A673 (cell line): Measurements from ENCODE around the gene NLRX1.
"Not testable (repeated sequence)": the region's sequence is repeated elsewhere in the genome, so short reads cannot be mapped to it uniquely, and the experiment has no call there.

Source experiments
- EZH2 ChIP-seq: fragments of 200-600 bp; sonication (generic); IDR thresholded peaks from 2 replicates; pipeline ENCODE4 v1.6.1; 2017; ENCODE audit warnings: borderline replicate concordance, low read depth, mild to moderate bottlenecking, mixed read lengths, antibody characterized with exemption, low read length; ENCODE audit not compliant: poor library complexity, severe bottlenecking
- TF ChIP-seq, protein P1 (sequence below): fragments of 300-800, 200-600 bp; sonication (generic); conservative IDR thresholded peaks from 2 replicates; pipeline ENCODE4 v1.5.1; 2017; ENCODE audit warnings: low read depth, mild to moderate bottlenecking, antibody characterized with exemption, low read length, moderate library complexity, mixed read lengths

GRCh38 chr11:119191265-119191664, 22.7 kb downstream of the NLRX1 start:
- TF ChIP-seq, protein P1, sequence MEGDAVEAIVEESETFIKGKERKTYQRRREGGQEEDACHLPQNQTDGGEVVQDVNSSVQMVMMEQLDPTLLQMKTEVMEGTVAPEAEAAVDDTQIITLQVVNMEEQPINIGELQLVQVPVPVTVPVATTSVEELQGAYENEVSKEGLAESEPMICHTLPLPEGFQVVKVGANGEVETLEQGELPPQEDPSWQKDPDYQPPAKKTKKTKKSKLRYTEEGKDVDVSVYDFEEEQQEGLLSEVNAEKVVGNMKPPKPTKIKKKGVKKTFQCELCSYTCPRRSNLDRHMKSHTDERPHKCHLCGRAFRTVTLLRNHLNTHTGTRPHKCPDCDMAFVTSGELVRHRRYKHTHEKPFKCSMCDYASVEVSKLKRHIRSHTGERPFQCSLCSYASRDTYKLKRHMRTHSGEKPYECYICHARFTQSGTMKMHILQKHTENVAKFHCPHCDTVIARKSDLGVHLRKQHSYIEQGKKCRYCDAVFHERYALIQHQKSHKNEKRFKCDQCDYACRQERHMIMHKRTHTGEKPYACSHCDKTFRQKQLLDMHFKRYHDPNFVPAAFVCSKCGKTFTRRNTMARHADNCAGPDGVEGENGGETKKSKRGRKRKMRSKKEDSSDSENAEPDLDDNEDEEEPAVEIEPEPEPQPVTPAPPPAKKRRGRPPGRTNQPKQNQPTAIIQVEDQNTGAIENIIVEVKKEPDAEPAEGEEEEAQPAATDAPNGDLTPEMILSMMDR = not testable (repeated sequence)
- not testable (repeated sequence) for TF ChIP-seq EZH2
